Endothelial cell of hepatic sinusoid (primary cell): ENCODE data around the gene SCYL3.
"Not testable (repeated sequence)": the region's sequence is repeated elsewhere in the genome, so short reads cannot be mapped to it uniquely, and the experiment has no call there.

ENCODE experiments used
- in situ Hi-C: cut with HindIII; loops from 2 replicates; pipeline ENCODE4 v1.10.0; 2017; ENCODE audit warnings: low sequenced_read_pairs

The SCYL3 gene

DNA sequence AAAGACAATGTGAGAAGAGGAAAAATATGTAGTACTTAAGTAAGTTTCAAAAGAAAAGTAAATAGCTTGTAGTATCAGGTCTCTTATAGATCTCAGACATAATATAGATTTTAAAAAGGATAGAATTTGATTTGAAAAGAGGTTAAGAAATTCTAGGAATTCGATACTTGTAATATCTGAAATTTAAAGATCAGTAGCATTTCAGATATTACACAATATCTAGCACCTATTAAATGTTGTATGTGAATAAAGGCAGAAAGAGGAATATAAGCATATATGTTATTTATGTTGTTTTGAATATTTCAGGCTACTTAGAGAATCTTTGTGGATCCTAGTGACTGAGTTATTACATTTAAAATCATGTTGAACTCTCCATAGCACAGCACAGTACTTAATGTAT, 64.0 kb downstream of the SCYL3 start:
- in situ Hi-C loops, result loop anchor here (5.0 kb wide), 1 partner anchor 42 kb away; no protein-coding TSS in a partner anchor

DNA sequence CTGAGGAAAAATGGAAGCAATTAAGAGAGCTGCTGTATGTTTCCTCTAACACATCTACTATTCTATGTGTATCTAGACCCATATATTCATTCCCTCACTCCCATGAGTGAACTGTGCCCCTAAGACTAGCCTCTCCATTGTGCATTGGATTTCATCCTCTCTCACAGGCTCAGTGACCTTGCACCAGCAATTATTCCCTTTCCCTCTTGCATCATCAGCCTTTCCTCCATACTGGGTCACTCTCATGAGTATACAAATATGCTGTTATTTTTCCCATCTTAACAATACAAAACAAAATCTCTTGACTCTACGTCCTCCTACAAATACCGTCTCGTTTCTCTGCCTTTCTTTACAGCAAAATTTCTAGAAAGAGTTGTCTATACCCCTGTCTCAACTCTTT, 69.5 kb downstream of the SCYL3 start:
- in situ Hi-C loops, result no loop called here

DNA sequence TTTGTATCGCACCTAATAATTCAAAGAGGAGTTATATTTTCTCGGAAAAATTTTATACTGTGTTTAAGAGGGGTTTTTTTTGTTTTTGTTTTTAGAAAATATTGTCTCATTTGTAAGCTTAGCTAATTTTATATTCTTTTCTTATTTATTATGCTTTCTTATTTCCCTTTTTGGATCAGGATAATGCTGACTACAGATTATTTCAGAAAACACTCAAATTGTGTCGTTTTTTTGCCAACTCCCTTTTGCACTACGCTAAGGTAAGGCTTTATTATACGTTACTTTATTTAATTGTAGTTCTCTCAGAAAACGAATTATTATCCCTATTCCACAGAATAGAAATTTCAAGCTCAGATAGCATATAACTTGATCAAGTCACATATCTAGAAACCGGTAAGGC, 72.2 kb downstream of the SCYL3 start:
- in situ Hi-C loops, result no loop called here

DNA sequence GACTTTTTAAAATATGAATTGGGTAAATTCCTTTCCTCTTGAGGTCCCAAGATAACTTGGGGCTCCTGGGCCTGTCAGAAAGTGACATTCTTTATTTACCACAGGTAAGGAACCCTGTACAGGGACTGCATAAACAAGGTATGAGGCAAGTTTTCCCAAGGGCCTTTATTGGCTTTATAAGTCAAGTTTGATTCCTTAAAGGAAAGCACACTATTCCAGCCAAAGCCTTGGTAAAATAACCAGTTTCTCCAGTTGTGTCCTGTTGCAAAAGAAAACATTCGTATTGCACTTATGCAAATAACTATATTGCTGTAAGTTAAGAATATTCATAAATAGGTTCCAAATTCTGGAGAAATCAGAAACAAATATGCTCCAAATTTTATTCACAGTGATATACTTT, 77.1 kb downstream of the SCYL3 start:
- in situ Hi-C loops, result no loop called here

DNA sequence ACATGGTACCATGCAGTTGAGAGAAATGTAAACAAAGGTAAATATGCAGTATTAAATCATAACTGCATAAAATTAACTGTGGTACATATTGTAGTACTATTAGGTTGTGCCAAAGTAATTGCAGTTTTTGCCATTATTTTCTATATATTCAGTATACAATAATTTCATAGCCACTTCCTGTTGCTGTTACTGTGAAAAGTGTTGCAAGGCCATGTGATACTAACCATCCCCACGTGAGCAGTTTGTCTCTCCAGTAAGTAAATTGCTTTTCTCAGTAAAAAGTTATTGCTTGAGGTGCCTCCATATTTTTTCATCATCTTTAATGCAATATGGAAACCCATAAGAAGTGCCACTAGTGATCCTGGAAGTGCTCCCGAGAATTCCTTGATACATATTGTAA, 79.4 kb downstream of the SCYL3 start:
- in situ Hi-C loops, result no loop called here

DNA sequence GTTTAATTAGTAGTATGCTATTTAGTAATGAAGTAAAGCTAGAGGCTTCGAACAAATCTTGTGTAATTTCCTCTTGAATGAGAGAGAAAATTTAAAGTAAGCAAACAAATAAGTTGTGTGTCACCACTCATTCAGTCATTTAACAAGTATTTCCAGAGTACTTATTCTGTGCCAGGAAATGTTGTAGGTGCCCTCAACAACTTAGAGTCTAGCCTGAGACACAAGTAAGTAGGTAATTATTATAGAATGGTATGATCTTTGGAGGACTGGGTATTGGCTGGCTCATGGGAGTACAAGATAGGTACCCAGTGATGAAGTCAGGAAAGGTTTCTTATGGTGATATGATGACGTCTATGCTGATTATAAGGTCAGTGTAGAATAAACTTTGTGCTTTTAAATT, 81.6 kb downstream of the SCYL3 start:
- in situ Hi-C loops, result no loop called here

DNA sequence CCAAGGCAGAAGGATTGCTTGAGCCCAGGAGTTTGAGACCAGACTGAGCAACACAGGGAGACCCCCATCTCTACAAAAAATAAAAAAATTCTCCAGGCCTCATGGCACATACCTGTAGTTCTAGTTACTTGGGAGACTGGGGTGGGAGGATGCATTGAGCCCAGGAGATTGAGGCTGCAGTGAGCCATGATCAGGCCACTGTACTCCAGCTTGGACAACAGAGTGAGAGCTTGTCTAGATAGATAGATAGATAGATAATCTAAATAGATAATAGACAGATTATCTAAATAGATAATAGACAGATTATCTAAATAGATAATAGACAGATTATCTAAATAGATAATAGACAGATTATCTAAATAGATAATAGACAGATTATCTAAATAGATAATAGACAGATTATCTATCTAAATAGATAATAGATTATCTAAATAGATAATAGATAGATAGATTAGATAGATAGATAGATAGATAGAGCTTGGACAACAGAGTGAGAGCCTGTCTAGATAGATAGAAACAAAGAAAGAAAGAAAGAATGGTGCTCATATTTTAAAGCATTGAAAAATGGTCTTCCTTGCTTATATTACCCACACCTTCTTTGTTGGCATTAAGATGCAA, 82.2 kb downstream of the SCYL3 start:
- in situ Hi-C loops, result not testable (repeated sequence)

DNA sequence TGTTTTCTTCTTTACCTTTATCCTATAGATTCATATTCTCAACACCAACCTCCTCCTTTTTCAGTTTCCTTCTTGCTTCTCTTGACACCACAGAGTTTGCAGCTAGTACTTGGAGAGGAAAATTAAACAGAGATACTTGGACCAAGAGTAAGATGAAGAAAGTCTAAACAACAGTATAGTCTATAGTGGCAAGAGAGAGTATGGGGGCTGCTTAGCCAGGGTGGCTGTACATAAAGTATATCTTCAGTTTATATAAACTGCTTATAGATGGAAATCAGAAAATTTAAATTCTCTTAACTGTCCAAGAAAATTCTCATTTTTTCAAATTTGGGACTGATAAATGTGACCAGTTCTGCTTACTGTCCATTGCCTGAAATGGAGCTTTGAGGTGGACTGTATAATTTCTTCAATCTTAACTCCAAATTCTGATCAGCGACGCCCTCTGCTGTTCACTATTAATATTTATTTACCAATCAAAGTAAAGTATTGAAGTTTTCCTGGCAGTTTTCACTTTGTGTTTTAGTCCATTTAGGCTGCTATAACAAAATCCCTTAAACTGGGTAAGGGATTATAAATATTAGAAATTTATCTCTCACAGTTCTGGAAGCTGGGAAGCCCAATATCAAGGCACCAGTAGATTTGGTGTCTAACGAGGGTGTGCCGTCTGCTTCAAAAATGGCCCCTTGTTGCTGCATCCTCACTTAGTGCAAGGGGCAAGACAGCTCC, 84.2 kb downstream of the SCYL3 start:
- in situ Hi-C loops, result no loop called here

DNA sequence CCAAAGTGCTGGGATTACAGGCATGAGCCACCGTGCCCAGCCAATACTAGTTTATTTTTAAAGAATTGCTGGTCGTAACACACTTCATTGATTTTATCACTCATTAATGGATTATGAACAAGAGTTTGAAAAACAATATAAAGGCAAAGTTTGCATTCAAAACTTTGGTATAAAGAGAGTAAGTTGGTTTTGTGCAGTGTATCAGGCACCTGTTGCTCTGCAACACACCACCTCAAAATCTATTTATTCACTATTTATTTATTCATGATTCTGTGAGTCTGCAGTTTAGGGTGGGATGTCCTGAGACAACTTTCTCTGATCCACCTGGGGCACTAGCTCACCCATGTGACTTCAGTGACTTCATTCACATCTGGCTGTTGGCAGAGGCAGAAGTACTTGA, 88.8 kb downstream of the SCYL3 start:
- in situ Hi-C loops, result no loop called here

DNA sequence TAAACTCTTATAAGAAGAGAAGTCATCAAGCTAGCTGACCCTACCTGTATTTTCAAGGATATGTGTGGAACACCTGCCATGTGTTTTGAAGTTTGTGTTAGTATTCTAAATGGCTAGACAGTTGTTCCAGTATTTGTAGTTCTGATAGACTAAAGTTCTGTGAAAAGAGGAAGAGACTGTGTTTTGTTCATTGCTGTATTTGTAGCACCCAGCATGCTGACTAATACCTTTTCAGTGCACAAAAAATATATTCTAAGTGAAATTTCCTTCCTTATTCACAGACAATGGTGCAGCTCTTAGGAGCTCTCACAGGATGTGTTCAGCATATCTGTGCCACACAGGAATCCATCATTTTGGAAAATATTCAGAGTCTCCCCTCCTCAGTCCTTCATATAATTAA, 90.8 kb downstream of the SCYL3 start:
- in situ Hi-C loops, result no loop called here
